OCI-LY7 (cell line): Measurements from ENCODE around the gene ENOX1. TPM values are rescaled to one million over a fixed set of nuclear protein-coding genes. Genes with fewer than 3 reads are reported as not detected.

Experiments used
- BruUV-seq: library from RNA; stranded (reverse); fragments of 400-500 nt; replicated peaks from 2 replicates; lab custom pipeline; 2021; lab: Mats Ljungman, UMichigan
- CTCF ChIA-PET: fragments of 300-600 bp; sonication (Branson Sonifier 250); formaldehyde crosslinking; loops from one replicate; lab custom pipeline; 2022; ENCODE audit warnings: antibody characterized with exemption; ENCODE audit not compliant: unreplicated experiment; lab: Charles Lee
- POLR2A ChIA-PET: fragments of 300-600 bp; sonication (Branson Sonifier 250); formaldehyde crosslinking; loops from one replicate; lab custom pipeline; 2022; ENCODE audit warnings: antibody characterized with exemption; lab: Charles Lee
- DNase-seq: peaks from one replicate; pipeline ENCODE4 v3.0.0-alpha.2; 2015; ENCODE audit warnings: low spot score
- H2AFZ ChIP-seq: fragments of 200-600 bp; sonication (generic), shearing (Covaris generic); 2 replicates; pipeline ENCODE4 v1.6.1; 2014; ENCODE audit warnings: mild to moderate bottlenecking, antibody characterized with exemption, low read length, moderate library complexity
- H3K27ac ChIP-seq: fragments of 200-600 bp; sonication (generic); 2 replicates; pipeline ENCODE4 v1.5.1; 2014; ENCODE audit warnings: mixed run types, low read depth, mild to moderate bottlenecking, moderate library complexity, low read length, inconsistent platforms; ENCODE audit not compliant: poor library complexity, severe bottlenecking
- H3K36me3 ChIP-seq: fragments of 200-600 bp; sonication (generic); 2 replicates; pipeline ENCODE4 v1.6.1; 2014; ENCODE audit warnings: mild to moderate bottlenecking, antibody characterized with exemption, low read length, moderate library complexity, mixed read lengths; ENCODE audit not compliant: insufficient read depth
- H3K4me1 ChIP-seq: fragments of 200-600 bp; sonication (generic); 2 replicates; pipeline ENCODE4 v1.5.1; 2014; ENCODE audit warnings: mild to moderate bottlenecking, low read length; ENCODE audit not compliant: insufficient read depth, poor library complexity, severe bottlenecking
- H3K4me2 ChIP-seq: fragments of 200-600 bp; sonication (generic); 2 replicates; pipeline ENCODE4 v1.6.1; 2014; ENCODE audit warnings: mild to moderate bottlenecking, low read length
- H3K4me3 ChIP-seq: fragments of 200-600 bp; sonication (generic); 2 replicates; pipeline ENCODE4 v1.5.1; 2014; ENCODE audit warnings: mild to moderate bottlenecking, low read depth, low read length; ENCODE audit not compliant: poor library complexity, severe bottlenecking
- H3K79me2 ChIP-seq: fragments of 200-600 bp; sonication (generic); 2 replicates; pipeline ENCODE4 v1.6.1; 2016; ENCODE audit warnings: low read depth, mild to moderate bottlenecking, low read length, moderate library complexity, mixed read lengths; ENCODE audit not compliant: insufficient read depth
- H3K9me2 ChIP-seq: fragments of 200-600 bp; sonication (generic); 2 replicates; pipeline ENCODE4 v1.6.1; 2016; ENCODE audit warnings: mild to moderate bottlenecking, low read length, mixed read lengths; ENCODE audit not compliant: insufficient read depth
- H3K9me3 ChIP-seq: fragments of 200-600 bp; sonication (generic); 2 replicates; pipeline ENCODE4 v1.6.1; 2014; ENCODE audit warnings: mild to moderate bottlenecking, mixed run types, low read length, mixed read lengths
- H4K20me1 ChIP-seq: fragments of 200-600 bp; sonication (generic); 2 replicates; pipeline ENCODE4 v1.6.1; 2014; ENCODE audit warnings: mild to moderate bottlenecking, antibody characterized with exemption, low read length, moderate library complexity, mixed read lengths; ENCODE audit not compliant: insufficient read depth
- EZH2phosphoT487 ChIP-seq: fragments of 200-600 bp; sonication (generic); IDR thresholded peaks from 2 replicates; pipeline ENCODE4 v1.6.1; 2018; ENCODE audit warnings: low read depth, borderline replicate concordance, mild to moderate bottlenecking, mixed run types, antibody characterized with exemption, low read length, moderate library complexity, mixed read lengths
- intact Hi-C: fragments of 100-400 bp; cut with micrococcal nuclease; formaldehyde crosslinking; loops from one replicate; pipeline ENCODE4 v1.10.0; 2022; ENCODE audit not compliant: unreplicated experiment
- total RNA-seq, 2 experiments: library from RNA; depleted of rRNA in 1 of 2; stranded (reverse); fragments of >200 nt in 1 of 2; shearing (Covaris generic) in 1 of 2; gene quantifications; 2 replicates each; pipeline ENCODE4 v1.2.3, GENCODE V29; 2014 to 2022
- TF ChIP-seq, protein P1 (sequence below): fragments of 200-600 bp; sonication (generic); conservative IDR thresholded peaks from 2 replicates; pipeline ENCODE4 v1.5.1; 2014; ENCODE audit warnings: mild to moderate bottlenecking, antibody characterized with exemption, low read length, moderate library complexity, mixed read lengths

Gene ENOX1
- total RNA-seq, 2 experiments from 2014 or later, result 0.03 TPM; not detected in 1

- Histone ChIP-seq H2AFZ (no peak overlapping the region), H3K36me3 (no peaks in the 10 kb centered on the region), H3K4me3 (no peak overlapping the region), H3K4me1 (no peaks in the 10 kb centered on the region), H3K9me3 (no peaks in the 10 kb centered on the region), H3K9me2 (no peaks in the 10 kb centered on the region), H4K20me1 (no peaks in the 10 kb centered on the region), H3K27ac (no peak overlapping the region), H3K79me2 (no peaks in the 10 kb centered on the region), H3K4me2 (no peak overlapping the region)
- intact Hi-C loops, result no loop called here
- BruUV-seq, result no TSS peak
- POLR2A ChIA-PET, result no interaction called here
- TF ChIP-seq, protein P1, sequence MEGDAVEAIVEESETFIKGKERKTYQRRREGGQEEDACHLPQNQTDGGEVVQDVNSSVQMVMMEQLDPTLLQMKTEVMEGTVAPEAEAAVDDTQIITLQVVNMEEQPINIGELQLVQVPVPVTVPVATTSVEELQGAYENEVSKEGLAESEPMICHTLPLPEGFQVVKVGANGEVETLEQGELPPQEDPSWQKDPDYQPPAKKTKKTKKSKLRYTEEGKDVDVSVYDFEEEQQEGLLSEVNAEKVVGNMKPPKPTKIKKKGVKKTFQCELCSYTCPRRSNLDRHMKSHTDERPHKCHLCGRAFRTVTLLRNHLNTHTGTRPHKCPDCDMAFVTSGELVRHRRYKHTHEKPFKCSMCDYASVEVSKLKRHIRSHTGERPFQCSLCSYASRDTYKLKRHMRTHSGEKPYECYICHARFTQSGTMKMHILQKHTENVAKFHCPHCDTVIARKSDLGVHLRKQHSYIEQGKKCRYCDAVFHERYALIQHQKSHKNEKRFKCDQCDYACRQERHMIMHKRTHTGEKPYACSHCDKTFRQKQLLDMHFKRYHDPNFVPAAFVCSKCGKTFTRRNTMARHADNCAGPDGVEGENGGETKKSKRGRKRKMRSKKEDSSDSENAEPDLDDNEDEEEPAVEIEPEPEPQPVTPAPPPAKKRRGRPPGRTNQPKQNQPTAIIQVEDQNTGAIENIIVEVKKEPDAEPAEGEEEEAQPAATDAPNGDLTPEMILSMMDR, result no peak
- TF ChIP-seq EZH2phosphoT487, result no peak
- no peak for DNase-seq
- CTCF ChIA-PET, result no interaction called here
Measured at GRCh38 chr13:43433691-43434141, 353.1 kb downstream of the ENOX1 start.

DNA sequence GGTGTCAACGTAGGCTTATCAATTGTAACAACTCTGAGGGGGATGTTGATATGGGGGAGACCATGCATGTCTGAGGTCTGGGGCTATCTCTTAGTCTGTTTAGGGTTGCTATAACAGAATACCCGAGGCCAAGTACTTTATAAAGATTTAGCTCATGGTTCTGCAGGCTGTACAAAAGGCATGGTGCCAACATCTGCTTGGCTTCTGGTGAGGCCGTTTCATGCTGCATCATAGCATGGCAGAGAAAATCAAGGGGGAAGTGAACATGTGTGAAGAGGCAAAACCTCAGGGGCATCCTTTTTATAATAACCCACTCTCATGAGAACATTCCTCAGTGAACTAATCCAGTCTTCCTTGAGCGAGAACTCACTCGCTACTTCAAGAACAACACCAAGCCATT lies 353.8 kb downstream of the ENOX1 start:
- Histone ChIP-seq H2AFZ (no peak overlapping the region), H3K4me2 (no peak overlapping the region), H3K9me3 (no peaks in the 10 kb centered on the region), H3K27ac (no peak overlapping the region), H3K36me3 (no peaks in the 10 kb centered on the region), H3K79me2 (no peaks in the 10 kb centered on the region), H3K9me2 (no peaks in the 10 kb centered on the region), H3K4me1 (no peaks in the 10 kb centered on the region), H3K4me3 (no peak overlapping the region), H4K20me1 (no peaks in the 10 kb centered on the region)
- no peak for DNase-seq
- TF ChIP-seq, protein P1, result no peak
- no peak for TF ChIP-seq EZH2phosphoT487
- ChIA-PET CTCF (no interaction called here), POLR2A (no interaction called here)
- intact Hi-C loops, result no loop called here
- no TSS peak for BruUV-seq

GRCh38 chr13:43431841-43432240 lies 354.9 kb downstream of the ENOX1 start:
- intact Hi-C loops, result no loop called here
- no peaks in the 10 kb centered on the region for H3K36me3 ChIP-seq
- no peaks in the 10 kb centered on the region for H3K79me2 ChIP-seq
- no peaks in the 10 kb centered on the region for H4K20me1 ChIP-seq
- no peak overlapping the region for H3K4me3 ChIP-seq
- no peak overlapping the region for H2AFZ ChIP-seq
- H3K27ac ChIP-seq, result no peak overlapping the region
- POLR2A ChIA-PET, result no interaction called here
- H3K4me1 ChIP-seq, result no peaks in the 10 kb centered on the region
- H3K4me2 ChIP-seq, result no peak overlapping the region
- CTCF ChIA-PET, result no interaction called here
- no peak for DNase-seq
- TF ChIP-seq EZH2phosphoT487, result no peak
- TF ChIP-seq, protein P1, result no peak
- H3K9me2 ChIP-seq, result no peaks in the 10 kb centered on the region
- no TSS peak for BruUV-seq
- H3K9me3 ChIP-seq, result no peaks in the 10 kb centered on the region
